ENCODE results near the gene HMOX2.

DNA sequence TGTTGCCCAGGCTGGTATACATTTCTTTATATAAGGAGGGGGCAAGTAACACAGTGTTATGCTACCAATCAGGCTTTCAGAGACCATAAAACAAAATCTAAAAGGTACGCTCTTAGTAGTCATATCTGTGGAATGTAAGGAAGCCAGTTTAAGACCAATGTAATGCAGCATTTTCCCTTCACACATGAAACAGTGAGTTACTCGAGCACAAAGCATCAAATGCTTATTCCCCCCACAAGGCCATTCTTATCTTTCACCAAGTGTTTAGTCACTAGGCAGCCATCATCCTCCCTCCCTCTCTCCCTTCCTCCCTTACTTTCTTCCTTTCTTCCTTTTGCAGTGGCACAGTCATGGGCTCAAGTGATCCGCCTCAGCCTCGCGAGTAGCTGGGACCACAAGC, 12.8 kb downstream of the HMOX2 start:
- TF ChIP-seq MAX (IDR thresholded peaks at IDR 0.05; ENCODE audit: insufficient read depth, insufficient read length): no peak
- TF ChIP-seq CTCF (IDR thresholded peaks at IDR 0.05; ENCODE audit: extremely low read depth in 1 of 2, insufficient read depth in 1 of 2, low read depth in 1 of 2, low read length in 2 of 2): no peak
- TF ChIP-seq EZH2 (IDR thresholded peaks at IDR 0.05; ENCODE audit: borderline replicate concordance, low read depth, low read length, severe bottlenecking): no peak

Measured in endothelial cell of umbilical vein (primary cell).